Dedifferentiated amniotic fluid mesenchymal stem cell (primary cell): ENCODE data around the gene MANF.
"Not testable (repeated sequence)": the region's sequence is repeated elsewhere in the genome, so short reads cannot be mapped to it uniquely, and the experiment has no call there.

Source experiments
- DNase-seq: peaks from one replicate; pipeline ENCODE4 v3.0.0-alpha.2; 2016; ENCODE audit errors: extremely low spot score

Gene MANF

GRCh38 chr3:51384726-51385473 is at the start of gene MANF:
MANF (plus strand) TSS chr3:51385291; CDS start chr3:51385343, 52 bp downstream.
- DNase-seq = peak; percentile 99

GRCh38 chr3:51336261-51336660 is 48.8 kb upstream of the MANF start:
- DNase-seq = no peak

GRCh38 chr3:51337666-51338065 is 47.4 kb upstream of the MANF start:
- no peak for DNase-seq

- DNase-seq = no peak
Measured at GRCh38 chr3:51338632-51339031, 46.5 kb upstream of the MANF start.

GRCh38 chr3:51340013-51340829 is 44.9 kb upstream of the MANF start:
- DNase-seq = peak; percentile 91

GRCh38 chr3:51340989-51341636 is 44.0 kb upstream of the MANF start:
- no peak for DNase-seq

GRCh38 chr3:51343918-51344687 is 41.0 kb upstream of the MANF start:
- DNase-seq = peak; percentile 79

- DNase-seq = no peak
Measured at GRCh38 chr3:51350751-51351150, 34.3 kb upstream of the MANF start.

- no peak for DNase-seq
Measured at GRCh38 chr3:51353131-51353530, 32.0 kb upstream of the MANF start.

GRCh38 chr3:51353691-51354090 is 31.4 kb upstream of the MANF start:
- DNase-seq = no peak

- no peak for DNase-seq
Measured at GRCh38 chr3:51354172-51354571, 30.9 kb upstream of the MANF start.

- no peak for DNase-seq
Measured at GRCh38 chr3:51354731-51355615, 30.1 kb upstream of the MANF start.

GRCh38 chr3:51355891-51356578 is 29.1 kb upstream of the MANF start:
- no peak for DNase-seq

GRCh38 chr3:51357856-51358255 is 27.2 kb upstream of the MANF start:
- DNase-seq = no peak

GRCh38 chr3:51358981-51359380 is 26.1 kb upstream of the MANF start:
- no peak for DNase-seq

- no peak for DNase-seq
Measured at GRCh38 chr3:51360806-51361205, 24.3 kb upstream of the MANF start.

- DNase-seq = no peak
Measured at GRCh38 chr3:51361746-51362145, 23.3 kb upstream of the MANF start.

GRCh38 chr3:51362476-51362875 is 22.6 kb upstream of the MANF start:
- no peak for DNase-seq

- not testable (repeated sequence) for DNase-seq
Measured at GRCh38 chr3:51368276-51368675, 16.8 kb upstream of the MANF start.

- peak; percentile 83 for DNase-seq
Measured at GRCh38 chr3:51371943-51372557, 13.0 kb upstream of the MANF start.
